GM12878 (cell line): Measurements from ENCODE around the gene PARP15.

Experiments
- POLR2AphosphoS5 ChIP-seq: IDR thresholded peaks from 2 replicates; pipeline ENCODE4 v1.6.1; 2011; ENCODE audit warnings: mild to moderate bottlenecking, low read length, inconsistent platforms
- SP1 ChIP-seq: IDR thresholded peaks from one replicate; pipeline ENCODE4 v1.6.1; 2011; ENCODE audit warnings: low read depth, low read length

DNA sequence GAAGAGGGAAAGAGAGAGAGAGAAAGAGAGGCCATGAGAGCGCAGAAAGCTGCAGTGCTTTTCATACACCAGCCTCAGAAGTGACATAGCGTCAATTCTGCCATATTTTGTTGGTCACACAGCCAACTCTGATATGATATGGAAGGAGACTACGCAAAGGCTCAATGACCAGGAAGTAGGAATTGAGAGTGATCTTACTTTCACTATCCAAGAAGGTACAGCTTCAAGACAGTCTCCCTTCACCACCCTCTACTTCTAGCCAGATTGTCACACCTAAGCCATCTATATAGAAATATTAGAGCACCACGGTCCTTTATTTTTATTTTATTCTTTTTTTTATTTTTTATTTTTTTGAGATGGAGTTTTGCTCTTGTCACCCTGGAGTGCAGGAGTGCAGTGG lies 21.1 kb downstream of the PARP15 start:
- TF ChIP-seq SP1 (no peak), POLR2AphosphoS5 (no peak)
